ENCODE measurements around the gene ZNF573.

ZNF573 gene

DNA sequence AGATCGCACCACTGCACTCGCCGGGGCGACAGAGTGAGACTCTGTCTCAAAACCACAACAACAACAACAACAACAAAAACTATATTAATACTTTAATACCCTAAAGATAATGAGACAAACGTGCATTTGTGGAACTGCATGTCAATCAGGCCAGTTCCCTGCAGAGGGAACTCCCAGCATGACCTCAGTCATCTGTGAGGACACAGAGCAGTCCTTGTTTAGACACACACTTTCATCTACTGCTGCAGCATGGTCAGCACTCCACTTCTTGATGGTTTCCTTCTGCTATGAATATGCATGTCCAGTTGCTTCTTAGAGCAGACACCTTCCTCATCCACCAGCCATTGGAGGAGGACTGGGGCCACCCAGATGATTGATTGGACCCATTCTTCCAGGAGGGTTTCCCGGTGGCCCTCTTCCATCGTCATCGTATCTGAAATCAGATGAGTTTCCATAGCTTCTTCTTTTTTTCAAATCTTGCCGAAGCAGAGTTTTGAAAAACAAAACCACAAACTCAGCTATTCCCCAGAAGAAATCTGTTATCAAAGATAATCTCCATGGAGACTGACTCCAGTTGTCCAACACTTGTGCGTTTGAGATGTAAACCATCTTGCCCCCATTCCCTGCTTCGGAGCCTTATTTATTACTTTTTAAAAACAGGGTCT, 86.3 kb downstream of the ZNF573 start:
- DNase-seq, result no peak

DNA sequence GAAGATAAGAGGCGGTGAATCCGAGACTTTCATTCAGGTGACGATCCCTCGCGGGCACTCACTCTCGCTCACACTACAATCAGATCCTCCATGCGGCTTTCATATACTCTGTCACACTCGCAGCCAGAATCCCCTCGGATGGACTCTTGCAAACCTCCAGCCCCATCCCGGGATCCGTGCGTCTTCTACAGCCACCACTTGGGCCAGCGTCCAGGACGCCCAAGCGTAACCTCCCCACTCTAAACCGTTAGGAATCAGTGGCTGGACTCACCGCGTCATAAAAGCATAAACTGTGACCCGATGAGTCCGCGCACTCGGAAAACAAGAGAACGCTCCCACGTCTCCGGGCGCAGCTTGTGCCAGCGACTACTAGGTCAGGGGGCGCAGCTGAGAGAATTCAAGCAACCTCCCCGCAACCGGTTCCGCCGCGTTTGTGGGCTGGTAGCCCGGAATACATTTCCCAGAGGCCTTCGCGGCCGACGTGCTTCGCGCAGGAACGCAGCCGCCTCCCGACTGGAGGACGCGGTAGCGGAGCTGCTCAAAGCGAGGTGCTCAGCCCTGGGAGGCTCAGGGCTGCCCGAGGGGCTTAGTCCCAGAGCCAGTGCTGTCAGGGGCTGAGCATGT, 87.4 kb downstream of the ZNF573 start:
- DNase-seq, result peak; percentile 89
